Measurements from ENCODE around the gene NR2F1.

NR2F1 gene

DNA sequence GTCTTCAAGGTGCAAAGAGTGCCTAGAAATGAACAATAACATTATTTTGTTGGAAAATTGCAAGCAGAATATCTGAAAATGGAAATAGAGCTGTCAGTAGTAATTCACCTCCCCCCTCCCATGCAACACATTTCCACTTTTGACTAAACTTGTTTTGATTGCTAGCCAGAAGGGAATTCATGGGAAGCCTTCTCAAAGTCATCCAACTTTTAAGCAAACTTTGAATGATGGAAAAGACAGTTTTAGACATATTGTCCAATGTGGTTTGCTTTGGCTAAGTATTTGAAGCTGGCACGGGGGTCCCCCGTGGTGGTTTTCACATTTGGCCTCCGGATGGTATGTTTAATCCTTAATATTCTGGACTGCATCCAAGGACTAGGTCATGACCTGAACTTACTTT is 7.5 kb downstream of the NR2F1 start:
- DNase-seq (ENCODE audit: low spot score), result no peak

DNA sequence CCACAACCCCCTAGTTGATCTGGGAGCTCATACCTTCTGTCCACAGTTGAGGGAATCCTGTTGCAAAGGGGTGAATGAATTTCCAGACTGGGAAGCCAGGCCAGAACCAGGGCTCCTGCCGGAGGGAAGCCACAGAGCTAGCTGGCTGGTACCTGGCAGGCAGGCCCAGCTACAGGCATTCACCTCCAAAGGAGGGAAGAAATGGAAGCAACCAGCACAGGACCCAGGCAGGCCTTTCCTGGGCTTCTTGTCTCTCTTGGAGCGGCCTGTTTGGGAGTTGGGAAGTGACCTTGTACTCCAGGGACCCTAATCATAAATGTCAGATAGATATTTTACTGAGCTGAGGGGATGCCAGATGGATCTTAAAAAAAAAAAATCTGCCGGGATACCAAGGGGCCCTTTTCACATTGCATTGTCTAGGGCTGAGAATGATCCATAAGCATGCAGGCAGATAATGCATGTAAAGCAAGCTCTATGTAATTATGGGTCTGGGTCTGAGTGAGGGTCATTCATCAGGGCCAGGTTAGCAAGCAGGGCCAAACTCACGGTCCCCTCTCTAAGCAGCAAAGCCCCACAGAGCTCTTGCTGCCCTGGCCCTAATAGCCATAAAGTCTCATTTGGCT is 8.4 kb downstream of the NR2F1 start:
- no peak for DNase-seq (ENCODE audit: low spot score)

DNA sequence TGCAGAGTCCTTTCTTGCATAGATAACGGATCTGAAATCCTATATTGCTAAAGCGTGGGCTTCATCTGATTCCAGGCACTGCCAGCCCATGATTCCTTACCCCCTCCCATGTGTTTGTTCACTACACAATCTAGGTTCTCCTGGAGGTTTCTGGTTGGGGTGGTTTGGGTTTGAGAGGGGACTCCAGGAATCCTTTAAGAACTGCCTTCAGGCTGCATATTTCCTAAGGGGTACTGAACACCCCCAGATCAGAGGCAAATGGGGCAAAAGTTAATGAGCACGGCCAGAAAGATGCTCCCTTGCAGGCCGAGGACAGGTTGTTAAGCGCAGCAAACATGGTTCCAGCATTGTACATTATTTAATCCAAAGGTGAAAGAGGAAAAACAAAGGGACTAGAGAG is 9.9 kb downstream of the NR2F1 start:
- DNase-seq (ENCODE audit: low spot score), result no peak

DNA sequence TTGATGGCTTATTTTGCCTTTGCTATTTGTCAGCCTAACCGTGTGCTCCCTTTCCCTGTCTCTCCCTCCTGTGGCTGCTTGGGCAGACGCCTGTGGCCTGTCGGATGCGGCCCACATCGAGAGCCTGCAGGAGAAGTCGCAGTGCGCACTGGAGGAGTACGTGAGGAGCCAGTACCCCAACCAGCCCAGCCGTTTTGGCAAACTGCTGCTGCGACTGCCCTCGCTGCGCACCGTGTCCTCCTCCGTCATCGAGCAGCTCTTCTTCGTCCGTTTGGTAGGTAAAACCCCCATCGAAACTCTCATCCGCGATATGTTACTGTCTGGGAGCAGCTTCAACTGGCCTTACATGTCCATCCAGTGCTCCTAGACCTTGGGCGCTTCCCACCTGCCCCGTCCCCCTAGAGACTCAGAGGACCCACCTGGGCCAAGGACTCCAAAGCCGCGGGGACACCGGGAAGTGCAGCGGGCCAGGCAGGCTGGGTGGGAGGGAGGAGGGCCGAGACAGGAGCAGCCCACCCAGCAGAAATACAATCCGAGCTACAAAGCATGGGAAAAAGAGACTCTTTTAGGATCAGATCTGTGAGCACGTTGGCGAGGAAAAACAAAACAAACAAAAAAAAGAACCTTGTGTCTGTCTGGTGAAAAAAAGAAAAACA is 10.6 kb downstream of the NR2F1 start:
- no peak for DNase-seq (ENCODE audit: low spot score)

DNA sequence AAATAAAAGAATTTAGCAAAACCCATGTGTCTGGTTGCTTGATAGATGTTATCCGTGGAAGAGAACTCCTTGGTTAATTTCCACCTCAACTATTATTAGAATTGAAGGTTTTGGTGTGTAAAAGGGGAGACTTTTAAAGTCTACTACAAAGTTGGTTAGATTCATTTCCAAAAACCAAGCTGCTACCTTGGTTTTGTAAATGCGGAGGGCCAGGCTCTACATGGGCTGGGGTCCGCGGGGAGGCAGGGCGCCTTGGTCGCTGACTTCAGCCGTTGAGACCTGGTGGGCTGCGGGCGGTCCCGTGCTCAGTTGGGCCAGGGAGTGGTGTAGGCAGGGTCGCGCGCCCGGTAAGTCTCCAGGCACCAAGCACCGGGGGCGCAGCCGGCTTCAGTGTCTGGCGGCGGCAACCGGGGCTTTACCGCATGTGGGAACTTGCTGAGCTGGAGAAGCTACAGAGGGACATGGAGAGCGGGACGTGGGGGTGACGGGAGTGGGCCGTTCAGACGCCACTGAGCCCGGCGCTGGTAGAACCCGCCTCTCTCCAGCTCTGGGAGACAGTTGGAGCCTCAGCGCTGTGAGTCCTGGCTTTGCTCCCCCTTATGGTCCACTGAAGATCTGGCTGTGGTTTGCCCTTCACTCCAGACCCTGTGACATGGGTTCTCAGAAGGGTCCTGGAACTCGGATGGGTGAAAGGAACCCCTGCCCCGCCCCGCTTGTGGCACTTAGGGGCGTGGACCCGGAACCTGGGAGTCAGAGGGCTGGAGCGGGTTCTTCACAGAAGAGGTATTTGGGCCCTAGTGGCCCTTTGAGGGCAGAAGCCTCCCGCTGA is 11.8 kb downstream of the NR2F1 start:
- DNase-seq (ENCODE audit: low spot score), result no peak

DNA sequence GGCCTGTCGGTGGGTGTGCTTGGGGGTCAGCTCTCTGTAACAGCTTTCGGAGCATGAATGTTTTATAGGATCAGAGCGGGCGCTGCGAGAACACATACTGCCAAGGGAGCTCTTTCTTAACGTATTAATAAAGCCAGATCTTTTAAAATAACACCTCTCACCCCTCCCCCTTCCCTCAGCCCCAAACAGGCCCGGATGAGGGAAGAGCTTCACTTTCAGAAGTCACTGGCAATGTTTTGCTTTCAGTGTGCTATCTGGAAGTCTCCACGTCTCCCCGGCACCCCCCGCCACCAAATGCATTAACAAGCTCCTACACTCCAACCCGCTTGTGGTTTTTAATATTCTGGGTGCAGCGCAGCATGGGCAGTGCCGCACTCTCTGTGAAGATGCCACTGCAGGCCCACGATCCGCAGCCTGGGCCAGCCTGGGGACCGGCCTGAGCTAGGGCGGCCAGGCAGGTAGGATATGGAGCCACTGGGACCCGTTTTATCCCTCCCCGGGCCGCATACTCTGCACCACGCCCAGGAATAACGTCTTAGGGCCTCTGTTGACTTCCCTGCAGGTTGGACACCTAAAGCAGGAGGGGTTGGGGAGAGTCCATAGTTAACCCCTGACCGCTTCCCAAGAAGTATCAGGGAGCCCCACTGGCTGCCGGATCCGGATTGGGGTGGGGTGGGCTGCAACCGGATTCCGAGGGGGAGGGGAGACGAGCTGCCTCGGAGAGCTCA is 12.6 kb downstream of the NR2F1 start:
- DNase-seq (ENCODE audit: low spot score), result no peak

DNA sequence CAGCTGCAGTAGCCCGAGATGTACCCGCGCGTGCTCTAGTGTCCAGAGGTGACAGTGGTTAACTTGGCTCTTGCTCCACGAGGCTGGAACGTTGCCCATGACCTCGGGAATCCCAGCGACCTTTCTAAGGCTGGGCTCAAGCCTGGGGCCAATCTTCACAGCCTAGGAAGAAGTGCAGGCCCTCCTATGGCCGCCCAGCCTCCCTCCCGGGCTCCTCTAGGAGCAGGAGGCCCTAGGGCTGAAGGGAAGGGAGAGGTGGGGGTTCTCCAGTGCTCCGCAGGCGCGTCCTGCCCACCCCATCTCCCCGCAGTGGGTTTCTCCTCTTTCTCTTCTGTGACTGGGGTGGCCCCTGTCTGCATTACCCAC is 13.3 kb downstream of the NR2F1 start:
- DNase-seq (ENCODE audit: low spot score), result no peak

DNA sequence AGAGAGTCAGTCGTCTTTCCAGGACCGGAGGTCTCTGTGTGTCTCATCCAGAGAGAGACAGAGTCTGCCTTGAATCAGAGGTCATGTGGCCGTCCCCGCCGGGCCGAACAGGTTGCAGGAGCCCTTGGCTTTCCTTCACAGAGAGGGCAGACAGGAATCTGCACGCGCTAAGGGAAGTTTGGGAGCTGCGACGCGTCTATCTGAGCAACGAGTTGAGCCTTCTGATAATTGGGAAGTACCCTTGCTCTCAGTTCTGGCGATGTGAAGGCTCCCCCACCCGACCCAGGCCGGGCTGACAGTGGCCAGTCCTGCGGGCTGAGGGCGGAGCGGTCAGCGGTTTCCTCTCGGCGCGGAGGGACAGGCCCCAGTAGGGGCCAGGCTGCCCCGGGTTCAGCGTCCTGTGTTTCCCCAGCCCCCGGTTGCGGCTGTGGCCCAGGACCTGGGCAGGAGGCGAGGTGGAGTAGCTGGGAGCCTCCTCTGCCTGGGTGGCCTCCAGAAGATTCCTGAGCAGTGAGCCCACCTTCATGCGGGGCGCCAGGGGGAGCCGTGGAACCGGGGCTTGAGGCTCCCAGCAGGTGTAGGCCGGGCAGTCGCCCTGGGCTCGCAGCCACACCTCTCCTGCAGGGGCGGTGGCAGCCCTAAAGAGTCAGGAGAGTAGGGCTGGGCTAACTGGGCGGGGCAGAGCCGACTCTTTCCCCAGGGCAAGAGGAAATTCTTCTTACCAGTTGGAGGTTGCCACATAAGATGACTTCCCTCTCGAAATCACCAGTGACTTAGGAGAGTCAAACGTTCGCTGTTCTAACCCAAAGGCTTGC is 13.9 kb downstream of the NR2F1 start:
- DNase-seq (ENCODE audit: low spot score), result no peak

DNA sequence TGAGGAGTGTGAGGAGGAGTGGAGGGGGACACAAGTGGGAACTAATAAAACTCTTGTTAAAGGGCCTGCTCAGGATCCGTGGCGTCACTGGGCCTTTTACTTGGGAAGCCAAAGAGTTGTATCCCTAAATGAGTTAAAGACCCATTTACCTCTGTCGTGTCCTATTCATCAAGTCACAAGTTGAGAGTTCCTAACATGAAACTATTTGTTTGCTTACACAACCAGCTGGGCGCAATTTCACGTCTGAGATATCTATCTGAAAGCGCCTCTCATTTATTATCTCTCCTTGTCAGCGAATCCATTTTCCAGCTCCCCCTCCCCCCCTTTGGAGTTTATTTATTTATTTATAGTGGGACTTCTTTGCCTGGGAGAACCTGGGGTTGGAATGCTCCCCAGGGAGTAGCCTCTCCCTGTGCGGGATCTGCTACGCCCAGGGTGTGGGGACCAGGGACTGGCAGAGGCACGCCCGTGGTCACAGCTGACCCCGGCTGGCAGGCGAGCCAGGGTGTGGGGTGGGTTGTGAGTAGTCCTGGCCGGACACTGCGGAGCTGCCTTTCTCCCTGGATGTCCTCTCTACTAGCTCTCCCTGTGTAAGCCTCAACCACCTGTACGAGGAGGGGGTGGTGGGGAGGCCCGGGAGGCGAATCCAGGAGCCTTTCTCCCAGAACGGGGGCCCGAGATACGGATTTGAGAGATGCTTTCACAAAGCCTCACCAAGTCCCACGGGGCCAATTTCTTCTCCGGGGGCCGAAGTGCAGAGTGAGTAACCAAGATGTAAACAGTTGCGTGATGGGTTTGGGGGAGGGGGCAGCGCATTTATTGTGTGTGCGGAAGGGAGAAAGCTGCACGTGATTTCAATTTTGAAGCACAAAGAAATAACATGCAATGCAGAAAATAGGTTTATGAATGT is 15.3 kb downstream of the NR2F1 start:
- no peak for DNase-seq (ENCODE audit: low spot score)

DNA sequence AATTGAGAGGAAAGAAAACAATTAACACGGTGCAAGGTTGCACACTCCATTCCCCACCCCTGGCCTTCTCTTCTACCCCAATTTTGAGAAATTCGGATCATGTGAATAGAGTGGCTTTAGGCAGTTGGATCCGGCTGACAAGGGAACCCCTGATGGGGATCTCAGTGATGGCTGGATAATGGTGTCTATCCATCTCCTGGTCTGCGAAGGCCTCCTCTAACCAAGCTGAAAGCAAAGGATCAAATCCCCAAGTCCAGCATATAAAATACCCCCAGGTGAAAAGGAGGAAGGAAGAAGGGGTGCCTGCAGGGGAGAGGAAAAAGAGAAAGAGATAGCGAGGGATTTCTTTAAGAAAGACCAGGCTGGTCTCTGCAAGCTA is 16.0 kb downstream of the NR2F1 start:
- no peak for DNase-seq (ENCODE audit: low spot score)

DNA sequence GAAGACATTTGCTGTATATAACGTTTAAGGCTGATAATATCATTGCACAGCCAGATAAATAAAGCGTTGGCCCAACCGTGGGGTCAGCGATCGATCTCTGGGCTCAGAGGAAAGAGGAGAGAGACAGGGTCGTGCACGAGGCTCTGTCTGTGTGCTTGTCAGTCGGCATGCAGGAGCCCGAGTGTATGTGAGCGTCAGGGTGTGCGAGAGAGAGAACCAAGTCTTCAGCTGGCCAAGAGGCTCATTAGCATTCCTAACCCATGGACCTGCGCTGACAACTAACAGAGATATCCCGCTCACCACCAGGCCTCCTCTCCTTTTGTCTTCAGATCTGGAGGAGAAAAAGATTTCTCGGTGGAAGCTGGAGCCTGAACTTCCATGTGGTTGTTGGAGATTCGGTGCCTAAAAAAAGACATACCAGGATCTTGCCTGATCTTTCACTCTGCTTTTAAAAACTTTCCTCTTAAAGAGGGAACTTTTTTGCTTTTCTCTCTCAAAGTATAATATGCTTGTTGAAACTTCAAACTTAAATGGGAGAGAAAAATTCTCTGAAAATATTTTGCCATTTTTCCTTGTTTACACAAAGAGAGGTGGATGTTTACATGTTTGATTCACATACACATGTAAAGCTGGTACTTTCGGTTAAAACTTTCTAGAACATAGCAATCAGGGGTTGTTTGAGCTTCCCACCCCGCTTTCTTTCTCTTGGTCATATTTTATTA is 16.5 kb downstream of the NR2F1 start:
- peak; percentile 71 for DNase-seq (ENCODE audit: low spot score)

DNA sequence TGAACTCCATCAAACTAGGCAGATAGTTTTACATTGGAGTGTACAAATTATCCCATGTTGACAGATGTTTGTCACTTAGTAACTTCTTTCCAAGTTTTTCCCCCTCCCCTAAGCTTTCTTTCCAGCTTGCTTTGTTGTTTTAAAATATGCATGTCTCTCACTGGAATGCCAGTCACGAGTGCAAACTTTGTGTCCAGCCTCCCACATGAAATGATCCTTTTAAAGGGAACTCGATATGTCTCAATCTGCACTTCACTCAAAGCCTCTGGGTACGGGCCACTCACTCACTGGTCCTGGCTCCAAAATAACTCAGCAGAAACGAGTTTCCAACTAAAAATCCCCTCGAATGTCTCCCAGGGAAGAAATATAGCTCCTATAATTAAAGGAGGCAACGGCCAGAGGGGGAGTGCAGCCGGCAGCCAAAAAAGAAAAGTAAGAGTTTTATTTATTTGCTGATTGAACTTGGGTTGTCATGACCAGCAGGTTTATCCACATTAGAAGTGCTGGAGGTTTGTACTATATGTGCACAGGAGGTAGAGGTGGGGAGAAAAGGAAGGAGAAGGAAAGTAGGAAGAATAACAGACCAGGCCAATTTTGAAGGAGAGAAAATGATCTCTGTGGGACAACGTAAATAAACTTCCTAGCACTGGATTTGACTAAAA is 17.5 kb downstream of the NR2F1 start:
- DNase-seq (ENCODE audit: low spot score), result no peak

DNA sequence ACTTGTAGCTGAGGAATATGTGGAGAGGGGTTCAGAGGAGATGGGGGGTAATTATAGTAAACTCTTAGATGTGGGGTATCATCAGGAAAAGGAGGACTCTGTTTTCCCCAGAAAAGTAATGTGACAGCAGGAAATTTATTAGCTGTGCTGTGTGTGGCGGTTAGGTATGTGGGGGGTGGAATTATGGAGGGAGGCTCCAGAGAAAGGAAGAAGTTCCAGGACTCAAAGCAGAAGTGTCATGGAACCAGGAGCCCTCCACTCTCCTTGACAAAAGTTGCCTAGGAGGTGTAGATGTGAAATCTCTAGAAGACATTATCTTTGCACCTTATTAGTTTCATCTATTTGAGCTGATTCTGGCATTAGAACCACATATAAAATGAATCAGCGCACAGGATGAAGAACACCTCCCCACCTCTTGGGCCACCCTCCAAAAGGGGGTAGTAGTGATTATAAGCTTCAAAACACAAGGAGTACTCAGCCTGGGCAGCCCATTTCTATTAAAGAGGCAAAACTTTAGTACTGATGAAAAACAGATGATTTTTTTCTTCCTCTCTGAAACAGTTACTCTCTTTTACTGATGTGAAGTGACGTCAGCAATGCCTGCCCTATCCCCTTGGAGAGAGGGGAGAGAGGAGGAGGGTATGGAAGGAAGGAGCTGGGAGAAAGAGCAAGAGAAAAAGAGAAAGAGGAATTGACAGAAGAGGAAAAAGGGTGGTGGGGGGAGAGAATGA is 18.2 kb downstream of the NR2F1 start:
- DNase-seq (ENCODE audit: low spot score), result no peak

DNA sequence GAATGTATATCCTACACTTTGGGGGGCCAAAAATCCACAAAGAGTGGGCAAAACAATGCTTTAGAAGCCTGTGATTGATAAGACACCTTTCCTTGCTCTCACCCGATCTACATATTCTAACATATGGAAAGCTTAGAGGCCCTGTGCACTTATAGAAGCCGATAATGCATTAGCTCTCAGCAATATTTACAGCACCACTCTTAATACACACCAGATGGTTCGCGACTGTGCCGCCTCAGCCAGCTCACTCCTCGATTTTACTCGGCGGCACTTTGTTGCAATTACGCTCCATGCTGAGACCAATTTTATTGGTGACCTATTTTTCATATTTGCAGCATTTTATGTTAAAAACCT is 18.8 kb downstream of the NR2F1 start:
- DNase-seq (ENCODE audit: low spot score), result no peak

DNA sequence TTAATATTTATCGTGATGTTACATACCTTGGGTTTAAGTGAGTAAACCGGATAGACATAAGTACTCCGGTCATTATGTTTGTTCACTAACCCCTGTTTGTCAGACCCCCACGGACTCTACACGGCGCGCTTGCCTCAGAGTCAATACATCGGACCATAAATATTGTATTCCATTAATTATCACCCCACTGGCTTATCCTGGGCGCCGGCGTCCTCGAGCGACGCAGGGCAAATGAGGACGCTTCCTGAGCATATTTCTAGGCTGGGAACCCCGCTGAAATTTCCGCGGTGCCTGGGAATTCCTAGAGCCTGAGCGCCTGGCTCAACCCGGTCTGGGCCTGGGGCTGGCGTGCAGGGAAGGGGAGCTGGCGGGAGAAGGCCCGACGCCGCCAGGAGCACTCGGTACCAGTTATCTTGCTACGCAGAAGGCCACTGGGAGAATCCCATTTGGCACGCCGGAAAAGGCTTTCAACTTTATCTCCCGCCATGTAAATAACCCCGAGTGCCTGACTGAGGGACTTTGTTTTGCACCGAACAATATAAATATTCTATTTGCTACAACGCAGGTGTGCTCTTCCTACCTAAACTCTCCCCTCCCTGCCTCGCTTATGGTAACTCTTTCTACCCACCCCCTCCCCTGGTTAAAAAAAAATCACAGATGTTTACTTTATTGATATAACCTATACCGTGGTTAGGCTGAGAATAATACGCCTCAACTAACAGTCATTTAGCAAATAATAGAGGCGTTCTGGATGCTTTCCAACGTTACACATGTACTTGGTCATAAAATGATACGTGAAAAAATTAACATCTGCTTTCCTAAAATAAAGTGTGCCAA is 19.4 kb downstream of the NR2F1 start:
- no peak for DNase-seq (ENCODE audit: low spot score)

DNA sequence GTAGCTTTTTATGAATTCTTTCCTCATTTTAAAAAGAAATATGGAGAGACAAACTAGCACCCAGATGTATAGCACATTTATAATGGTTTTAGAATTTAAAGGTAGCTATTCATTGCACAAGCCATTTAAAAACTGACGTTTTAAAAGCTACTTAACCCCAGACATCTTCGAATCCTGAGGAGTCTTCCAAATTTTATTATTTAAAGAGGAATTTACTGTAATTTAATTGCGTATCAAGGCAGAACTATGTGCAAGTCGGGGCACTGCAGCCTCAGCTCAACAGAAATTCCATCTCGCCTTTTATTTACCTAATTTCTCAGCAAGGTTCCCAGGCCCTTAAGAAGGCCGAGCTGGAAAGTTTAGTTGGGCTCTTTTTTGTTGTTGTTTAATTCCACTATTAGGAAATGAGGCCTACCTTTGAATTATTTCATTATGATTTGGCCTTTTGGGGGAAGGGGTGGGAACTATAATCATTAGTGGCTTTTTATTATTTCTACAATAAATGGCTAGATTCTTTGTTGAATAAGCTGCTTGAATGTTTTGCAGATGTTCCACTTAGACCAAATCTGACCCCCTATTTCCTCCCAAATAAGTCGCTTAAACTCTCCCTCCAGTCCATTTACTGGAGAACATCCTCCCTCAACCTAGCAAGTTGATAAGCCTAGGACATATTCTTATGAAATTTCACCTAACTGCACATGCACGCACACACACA is 20.2 kb downstream of the NR2F1 start:
- DNase-seq (ENCODE audit: low spot score), result no peak

Data from SK-N-DZ (cell line).